Effector CD8-positive, alpha-beta T cell (primary cell): ENCODE data around the gene CACNA1I.

Source experiments
- DNase-seq: peaks from one replicate; lab custom pipeline; 2025; lab: John Stamatoyannopoulos, UW

CACNA1I gene

GRCh38 chr22:39597236-39597869, 26.8 kb downstream of the CACNA1I start:
- no peak for DNase-seq

- DNase-seq, result peak; percentile 56
These were observed 27.7 kb downstream of the CACNA1I start for GRCh38 chr22:39598017-39598965.

GRCh38 chr22:39600491-39601179, 30.1 kb downstream of the CACNA1I start:
- DNase-seq, result no peak

- DNase-seq, result no peak
These were observed 30.6 kb downstream of the CACNA1I start for GRCh38 chr22:39601180-39601535.

GRCh38 chr22:39603345-39603744, 32.8 kb downstream of the CACNA1I start:
- no peak for DNase-seq

- DNase-seq, result no peak
These were observed 39.7 kb downstream of the CACNA1I start for GRCh38 chr22:39610246-39610645.

GRCh38 chr22:39610766-39611165, 40.2 kb downstream of the CACNA1I start:
- DNase-seq, result no peak

GRCh38 chr22:39611360-39611759, 40.8 kb downstream of the CACNA1I start:
- no peak for DNase-seq

GRCh38 chr22:39612811-39613548, 42.4 kb downstream of the CACNA1I start:
- DNase-seq, result no peak

- DNase-seq, result no peak
These were observed 43.0 kb downstream of the CACNA1I start for GRCh38 chr22:39613549-39613921.

- no peak for DNase-seq
These were observed 43.9 kb downstream of the CACNA1I start for GRCh38 chr22:39614442-39614841.

GRCh38 chr22:39616051-39616450, 45.5 kb downstream of the CACNA1I start:
- DNase-seq, result no peak

- DNase-seq, result no peak
These were observed 46.2 kb downstream of the CACNA1I start for GRCh38 chr22:39616781-39617180.

GRCh38 chr22:39617342-39617741, 46.8 kb downstream of the CACNA1I start:
- no peak for DNase-seq

- no peak for DNase-seq
These were observed 47.6 kb downstream of the CACNA1I start for GRCh38 chr22:39617970-39618757.

- no peak for DNase-seq
These were observed 48.5 kb downstream of the CACNA1I start for GRCh38 chr22:39618996-39619530.

GRCh38 chr22:39620924-39621690, 50.6 kb downstream of the CACNA1I start:
- no peak for DNase-seq

GRCh38 chr22:39621826-39622225, 51.3 kb downstream of the CACNA1I start:
- no peak for DNase-seq

- DNase-seq, result peak; percentile 56
These were observed 52.4 kb downstream of the CACNA1I start for GRCh38 chr22:39622881-39623367.
